Fibroblast of lung (primary cell): ENCODE measurements around the gene HRH3. TPM values are rescaled to one million over a fixed set of nuclear protein-coding genes. Genes with fewer than 3 reads are reported as not detected.

Source experiments
- DNase-seq, 2 donors: peaks; one replicate each; pipeline versions ENCODE4 v3.0.0 to v3.0.0-alpha.2; 2010; ENCODE audit warnings: low read depth in 2 of 2
- H2AFZ ChIP-seq: 2 replicates; pipeline ENCODE4 v1.5.1; 2012; ENCODE audit warnings: low read length, control low read depth, inconsistent platforms
- H3K27ac ChIP-seq: 2 replicates; pipeline ENCODE4 v1.5.1; 2011; ENCODE audit warnings: low read length, control low read depth; ENCODE audit not compliant: insufficient read depth
- H3K27me3 ChIP-seq: 2 replicates; pipeline ENCODE4 v1.5.1; 2011; ENCODE audit warnings: mild to moderate bottlenecking, low read length; ENCODE audit not compliant: control insufficient read depth, insufficient read depth
- H3K36me3 ChIP-seq: 2 replicates; pipeline ENCODE4 v1.5.1; 2011; ENCODE audit warnings: low read length; ENCODE audit not compliant: control insufficient read depth, insufficient read depth
- H3K4me1 ChIP-seq: 2 replicates; pipeline ENCODE4 v1.5.1; 2011; ENCODE audit warnings: low read length; ENCODE audit not compliant: control insufficient read depth, insufficient read depth; ENCODE audit errors: extremely low read depth
- H3K4me2 ChIP-seq: 2 replicates; pipeline ENCODE4 v1.5.1; 2011; ENCODE audit warnings: low read length, control low read depth; ENCODE audit not compliant: insufficient read depth; ENCODE audit errors: extremely low read depth
- H3K4me3 ChIP-seq, 4 experiments: fragments of 200-600 bp in 1 of 4; sonication (generic) in 1 of 4; replicated peaks in 1 of 4; 2 replicates each; pipeline ENCODE4 v1.5.1; 2011 to 2016; ENCODE audit warnings: low read length in 4 of 4, low read depth in 3 of 4, mild to moderate bottlenecking in 3 of 4, control low read depth in 2 of 4, inconsistent platforms in 1 of 4, mixed read lengths in 1 of 4; ENCODE audit not compliant: insufficient read depth in 1 of 4; ENCODE audit errors: control extremely low read depth in 1 of 4
- H3K79me2 ChIP-seq: 2 replicates; pipeline ENCODE4 v1.5.1; 2012; ENCODE audit warnings: mild to moderate bottlenecking, low read length, inconsistent platforms; ENCODE audit not compliant: control insufficient read depth, insufficient read depth
- H3K9ac ChIP-seq: 2 replicates; pipeline ENCODE4 v1.5.1; 2011; ENCODE audit warnings: mild to moderate bottlenecking, low read length, control low read depth; ENCODE audit not compliant: insufficient read depth
- H3K9me3 ChIP-seq: 2 replicates; pipeline ENCODE4 v1.5.1; 2012; ENCODE audit warnings: low read depth, low read length; ENCODE audit not compliant: control insufficient read depth, insufficient read depth
- H4K20me1 ChIP-seq: 2 replicates; pipeline ENCODE4 v1.5.1; 2011; ENCODE audit warnings: low read length; ENCODE audit not compliant: control insufficient read depth, insufficient read depth; ENCODE audit errors: extremely low read depth
- CTCF ChIP-seq, 2 donors: IDR thresholded peaks in 1 of 2; conservative IDR thresholded peaks in 1 of 2; 1 replicate in 1 of 2; 2 replicates in 1 of 2; pipeline ENCODE4 v1.5.1; 2011 to 2012; ENCODE audit warnings: low read length in 2 of 2, control low read depth in 1 of 2, inconsistent platforms in 1 of 2, low read depth in 1 of 2, mild to moderate bottlenecking in 1 of 2
- EZH2 ChIP-seq: IDR thresholded peaks from 2 replicates; pipeline ENCODE4 v1.5.1; 2012; ENCODE audit warnings: low read length, control low read depth, mild to moderate bottlenecking; ENCODE audit errors: missing control alignments
- polyA plus RNA-seq, 2 donors: library from polyadenylated mRNA; depleted of rRNA in 1 of 2; stranded (reverse) in 1 of 2; unstranded in 1 of 2; fragments of >200 nt; gene quantifications; 2 replicates each; pipeline ENCODE4 v1.2.1, GENCODE V29; 2011 to 2012; ENCODE audit warnings: missing spikeins in 1 of 2
- total RNA-seq: library from RNA; depleted of rRNA; stranded (reverse); fragments of >200 nt; gene quantifications from 2 replicates; pipeline ENCODE4 v1.2.1, GENCODE V29; 2014

Gene HRH3
- total and polyA plus RNA-seq, 2 donors (not counting 1 experiment from before 2014, with no cell fraction given) = not detected

DNA sequence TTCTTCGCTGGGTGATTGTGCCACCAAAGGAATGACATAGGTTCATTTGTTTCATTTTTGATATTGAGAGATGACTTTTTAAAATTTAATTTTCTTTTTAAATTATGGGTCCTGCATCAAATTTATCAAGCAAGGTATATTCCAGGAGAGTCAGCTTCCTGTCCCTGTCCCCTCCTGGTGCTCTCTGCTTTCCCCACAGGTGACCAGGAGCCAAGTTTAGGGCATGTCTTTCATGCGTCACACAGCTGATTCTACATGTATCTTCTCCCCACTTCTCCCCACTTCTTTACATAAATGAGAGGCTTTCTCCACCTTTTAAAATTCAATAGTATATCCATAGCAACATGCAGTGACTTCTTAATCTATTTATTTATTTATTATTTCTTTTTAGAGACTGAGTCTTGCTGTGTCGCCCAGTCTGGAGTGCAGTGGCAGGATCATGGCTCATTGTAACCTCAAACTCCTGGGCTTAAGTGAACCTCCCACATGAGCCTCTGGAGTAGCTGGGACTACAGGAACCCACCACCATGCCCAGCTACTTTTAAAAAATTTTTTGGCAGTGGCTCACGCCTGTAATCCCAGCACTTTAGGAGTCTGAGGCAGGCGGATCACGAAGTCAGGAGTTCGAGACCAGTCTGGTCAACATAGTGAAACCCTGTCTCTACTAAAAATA is 48.3 kb upstream of the HRH3 start:
- Histone ChIP-seq H3K27ac (no peak overlapping the region), H3K9me3 (no peaks in the 10 kb centered on the region), H4K20me1 (no peaks in the 10 kb centered on the region), H3K79me2 (no peaks in the 10 kb centered on the region), H3K9ac (no peak overlapping the region), H3K4me3 (no peak overlapping the region), H3K27me3 (no peaks in the 10 kb centered on the region), H3K4me1 (no peaks in the 10 kb centered on the region), H3K4me2 (no peak overlapping the region), H3K36me3 (peaks cover 3% of the 10 kb centered on the region), H2AFZ (no peak overlapping the region)
- no peak for TF ChIP-seq CTCF (conservative IDR thresholded peaks at IDR 0.05 in 1 of 2, IDR thresholded peaks at IDR 0.05 in 1 of 2; ENCODE audit: low read depth in 1 of 2, low read length in 2 of 2)
- no peak for TF ChIP-seq EZH2
- DNase-seq = no peak

DNA sequence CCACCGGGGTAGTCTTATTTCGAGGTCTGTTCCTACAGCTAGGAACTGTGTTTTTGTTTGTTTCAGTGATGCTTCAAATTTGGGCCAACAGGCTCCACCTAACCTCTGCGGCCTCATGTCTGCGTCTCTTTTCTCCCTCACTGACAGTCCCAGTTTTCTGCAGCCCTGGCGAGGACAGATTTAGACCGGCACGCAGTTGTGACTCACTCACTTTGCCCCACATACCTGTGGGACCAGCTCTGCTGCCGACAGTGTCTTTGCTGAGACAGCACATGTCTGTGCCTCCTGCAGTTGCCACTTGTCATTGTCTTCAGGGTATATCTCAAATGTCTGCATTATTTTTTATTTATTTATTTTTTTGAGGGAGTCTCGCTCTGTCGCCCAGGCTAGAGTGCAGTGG is 47.5 kb upstream of the HRH3 start:
- H4K20me1 ChIP-seq = no peaks in the 10 kb centered on the region

GRCh38 chr20:62266851-62267250 is 46.8 kb upstream of the HRH3 start:
- H3K36me3 ChIP-seq = peaks cover under 1% of the 10 kb centered on the region
- no peaks in the 10 kb centered on the region for H3K9me3 ChIP-seq
- H2AFZ ChIP-seq = no peak overlapping the region
- no peaks in the 10 kb centered on the region for H3K79me2 ChIP-seq
- H3K27me3 ChIP-seq = no peaks in the 10 kb centered on the region
- no peak overlapping the region for H3K4me3 ChIP-seq
- no peaks in the 10 kb centered on the region for H4K20me1 ChIP-seq
- no peak overlapping the region for H3K9ac ChIP-seq
- DNase-seq = no peak
- TF ChIP-seq CTCF (conservative IDR thresholded peaks at IDR 0.05 in 1 of 2, IDR thresholded peaks at IDR 0.05 in 1 of 2; ENCODE audit: low read depth in 1 of 2, low read length in 2 of 2) (no peak), EZH2 (no peak)
- no peak overlapping the region for H3K4me2 ChIP-seq
- no peak overlapping the region for H3K27ac ChIP-seq
- no peaks in the 10 kb centered on the region for H3K4me1 ChIP-seq

More for the DNA sequence above, 47.5 kb upstream of the HRH3 start:
- TF ChIP-seq EZH2 (no peak), CTCF (conservative IDR thresholded peaks at IDR 0.05 in 1 of 2, IDR thresholded peaks at IDR 0.05 in 1 of 2; ENCODE audit: low read depth in 1 of 2, low read length in 2 of 2) (no peak)
- Histone ChIP-seq H3K9ac (no peak overlapping the region), H3K27me3 (no peaks in the 10 kb centered on the region), H2AFZ (no peak overlapping the region), H3K4me2 (no peak overlapping the region), H3K9me3 (no peaks in the 10 kb centered on the region), H3K36me3 (peaks cover 3% of the 10 kb centered on the region), H3K79me2 (no peaks in the 10 kb centered on the region), H3K4me3 (no peak overlapping the region), H3K4me1 (no peaks in the 10 kb centered on the region), H3K27ac (no peak overlapping the region)
- no peak for DNase-seq
